IMR-90 (cell line): Measurements from ENCODE around the gene HHLA2. TPM values are rescaled to one million over a fixed set of nuclear protein-coding genes. Genes with fewer than 3 reads are reported as not detected.

ENCODE experiments used
- ATAC-seq: fragments of 200-7000 bp; cut with Tn5 transposase; 2 replicates; pipeline ENCODE4 v1.9.1; 2020; ENCODE audit warnings: low read depth, mild to moderate bottlenecking, moderate library complexity
- BruUV-seq: library from RNA; stranded (reverse); fragments of 400-500 nt; replicated peaks from 2 replicates; lab custom pipeline; 2021; lab: Mats Ljungman, UMichigan
- CTCF ChIA-PET: fragments of 300-600 bp; formaldehyde crosslinking; extraction: SDS; loops from one replicate; lab custom pipeline; 2021; ENCODE audit warnings: antibody characterized with exemption; lab: Yijun Ruan, JAX
- POLR2A ChIA-PET: fragments of 300-600 bp; sonication (Branson Sonifier 250); formaldehyde crosslinking; loops from one replicate; lab custom pipeline; 2022; ENCODE audit warnings: antibody characterized with exemption; ENCODE audit not compliant: unreplicated experiment; lab: Charles Lee
- DNase-seq: peaks from one replicate; pipeline ENCODE4 v3.0.0; 2013
- H2AFZ ChIP-seq: replicated peaks from 2 replicates; pipeline ENCODE3; 2013; ENCODE audit warnings: low read length, mild to moderate bottlenecking; ENCODE audit not compliant: poor library complexity
- H2AK5ac ChIP-seq: 2 replicates; pipeline ENCODE4 v1.6.1; 2013; ENCODE audit warnings: low read depth, low read length, inconsistent platforms
- H2AK9ac ChIP-seq: replicated peaks from 2 replicates; pipeline ENCODE3; 2013; ENCODE audit warnings: mild to moderate bottlenecking, low read depth, low read length, moderate library complexity; ENCODE audit not compliant: poor library complexity
- H2BK120ac ChIP-seq: 2 replicates; pipeline ENCODE4 v1.6.1; 2013; ENCODE audit warnings: low read depth, low read length, inconsistent platforms
- H2BK15ac ChIP-seq: 3 replicates; pipeline ENCODE4 v1.6.1; 2013; ENCODE audit warnings: low read depth, low read length, inconsistent platforms
- H2BK20ac ChIP-seq: 2 replicates; pipeline ENCODE4 v1.6.1; 2013; ENCODE audit warnings: low read depth, mild to moderate bottlenecking, inconsistent platforms, low read length, moderate library complexity
- H2BK5ac ChIP-seq: 2 replicates; pipeline ENCODE4 v1.6.1; 2013; ENCODE audit warnings: mild to moderate bottlenecking, low read depth, low read length, inconsistent platforms; ENCODE audit not compliant: poor library complexity, severe bottlenecking
- H3K14ac ChIP-seq: replicated peaks from 2 replicates; pipeline ENCODE4 v1.6.1; 2013; ENCODE audit warnings: low read depth, low read length, inconsistent platforms
- H3K18ac ChIP-seq: 2 replicates; pipeline ENCODE4 v1.6.1; 2013; ENCODE audit warnings: low read depth, low read length, control low read depth
- H3K23ac ChIP-seq: 2 replicates; pipeline ENCODE4 v1.6.1; 2013; ENCODE audit warnings: low read depth, low read length, inconsistent platforms
- H3K27ac ChIP-seq: 2 replicates; pipeline ENCODE4 v1.5.1; 2013; ENCODE audit warnings: mild to moderate bottlenecking, control low read depth, low read length; ENCODE audit not compliant: insufficient read depth
- H3K27me3 ChIP-seq: 2 replicates; pipeline ENCODE4 v1.6.1; 2013; ENCODE audit warnings: low read length; ENCODE audit not compliant: control insufficient read depth, insufficient read depth
- H3K36me3 ChIP-seq: 2 replicates; pipeline ENCODE4 v1.6.1; 2013; ENCODE audit warnings: low read length, mixed read lengths; ENCODE audit not compliant: control insufficient read depth, insufficient read depth
- H3K4ac ChIP-seq: 2 replicates; pipeline ENCODE4 v1.6.1; 2013; ENCODE audit warnings: low read depth, low read length, inconsistent platforms
- H3K4me1 ChIP-seq: 2 replicates; pipeline ENCODE4 v1.6.1; 2013; ENCODE audit warnings: low read length, mixed read lengths; ENCODE audit not compliant: control insufficient read depth, insufficient read depth
- H3K4me2 ChIP-seq: 2 replicates; pipeline ENCODE4 v1.6.1; 2013; ENCODE audit warnings: low read depth, mild to moderate bottlenecking, control low read depth, low read length, moderate library complexity
- H3K4me3 ChIP-seq: 2 replicates; pipeline ENCODE4 v1.5.1; 2013; ENCODE audit warnings: low read depth, mild to moderate bottlenecking, control low read depth, low read length, moderate library complexity; ENCODE audit not compliant: insufficient read depth
- H3K56ac ChIP-seq: 2 replicates; pipeline ENCODE4 v1.6.1; 2013; ENCODE audit warnings: low read length, inconsistent platforms; ENCODE audit not compliant: insufficient read depth; ENCODE audit errors: extremely low read depth
- H3K79me1 ChIP-seq, 2 experiments: 2 replicates each; pipeline ENCODE4 v1.6.1; 2013; ENCODE audit warnings: low read length in 2 of 2, inconsistent platforms in 1 of 2, low read depth in 1 of 2
- H3K9ac ChIP-seq: 2 replicates; pipeline ENCODE4 v1.6.1; 2013; ENCODE audit warnings: low read depth, low read length, control low read depth
- H3K9me1 ChIP-seq: 2 replicates; pipeline ENCODE4 v1.6.1; 2013; ENCODE audit warnings: low read length, inconsistent platforms; ENCODE audit not compliant: insufficient read depth
- H3K9me3 ChIP-seq: 2 replicates; pipeline ENCODE4 v1.6.1; 2013; ENCODE audit warnings: low read length; ENCODE audit not compliant: control insufficient read depth, insufficient read depth
- H4K20me1 ChIP-seq: 2 replicates; pipeline ENCODE4 v1.6.1; 2013; ENCODE audit warnings: low read length, inconsistent platforms; ENCODE audit not compliant: insufficient read depth
- H4K5ac ChIP-seq: 2 replicates; pipeline ENCODE4 v1.6.1; 2013; ENCODE audit warnings: mild to moderate bottlenecking, low read depth, low read length, control low read depth
- H4K8ac ChIP-seq, 2 experiments: 2 replicates each; pipeline ENCODE4 v1.6.1; 2013; ENCODE audit warnings: low read depth in 2 of 2, low read length in 2 of 2, control low read depth in 1 of 2, inconsistent platforms in 1 of 2
- H4K91ac ChIP-seq: 2 replicates; pipeline ENCODE4 v1.6.1; 2013; ENCODE audit warnings: low read depth, low read length, inconsistent platforms; ENCODE audit not compliant: insufficient read depth
- RAD21 ChIP-seq: IDR thresholded peaks from 2 replicates; pipeline ENCODE4 v1.6.1; 2012; ENCODE audit warnings: low read length, improper control_type of control experiment
- RFX5 ChIP-seq: IDR thresholded peaks from 2 replicates; pipeline ENCODE4 v1.8.0; 2012; ENCODE audit warnings: low read depth, mild to moderate bottlenecking, low read length, moderate library complexity
- WGBS, 2 experiments: methylation state at CpG; one replicate each; pipeline versions ENCODE4 v1.1.5 to v1.1.7; 2013; ENCODE audit warnings: missing lambda C conversion rate in 2 of 2; ENCODE audit not compliant: insufficient read length in 1 of 2; ENCODE audit errors: extremely low coverage in 2 of 2; 5-methylcytosine and 5-hydroxymethylcytosine counted together
- dilution Hi-C: fragments of 300-500 bp; cut with HindIII; formaldehyde crosslinking; loops from one replicate; pipeline ENCODE4 v1.14.3; 2018; ENCODE audit warnings: low sequenced_read_pairs; ENCODE audit not compliant: unreplicated experiment
- in situ Hi-C: fragments of 300-500 bp; cut with MboI; formaldehyde crosslinking; loops from 3 replicates; pipeline ENCODE4 v1.14.3; 2019; ENCODE audit warnings: low sequenced_read_pairs, inconsistent platforms, mixed read lengths
- intact Hi-C: fragments of 100-400 bp; cut with micrococcal nuclease; formaldehyde crosslinking; loops from 2 replicates; pipeline ENCODE4 v1.10.0; 2022
- polyA plus RNA-seq, 3 experiments: library from polyadenylated mRNA; depleted of rRNA; stranded (reverse); fragments of >200 nt; gene quantifications; 2 replicates each; pipeline ENCODE4 v1.2.3, GENCODE V29; 2012; ENCODE audit warnings: low replicate concordance in 1 of 3
- total RNA-seq: library from RNA; depleted of rRNA; stranded (reverse); fragments of >200 nt; gene quantifications from 2 replicates; pipeline ENCODE4 v1.2.3, GENCODE V29; 2012

The HHLA2 gene
- total and polyA plus RNA-seq, 2 of the 4 experiments (the other 2 are of a cell fraction), result not detected

DNA sequence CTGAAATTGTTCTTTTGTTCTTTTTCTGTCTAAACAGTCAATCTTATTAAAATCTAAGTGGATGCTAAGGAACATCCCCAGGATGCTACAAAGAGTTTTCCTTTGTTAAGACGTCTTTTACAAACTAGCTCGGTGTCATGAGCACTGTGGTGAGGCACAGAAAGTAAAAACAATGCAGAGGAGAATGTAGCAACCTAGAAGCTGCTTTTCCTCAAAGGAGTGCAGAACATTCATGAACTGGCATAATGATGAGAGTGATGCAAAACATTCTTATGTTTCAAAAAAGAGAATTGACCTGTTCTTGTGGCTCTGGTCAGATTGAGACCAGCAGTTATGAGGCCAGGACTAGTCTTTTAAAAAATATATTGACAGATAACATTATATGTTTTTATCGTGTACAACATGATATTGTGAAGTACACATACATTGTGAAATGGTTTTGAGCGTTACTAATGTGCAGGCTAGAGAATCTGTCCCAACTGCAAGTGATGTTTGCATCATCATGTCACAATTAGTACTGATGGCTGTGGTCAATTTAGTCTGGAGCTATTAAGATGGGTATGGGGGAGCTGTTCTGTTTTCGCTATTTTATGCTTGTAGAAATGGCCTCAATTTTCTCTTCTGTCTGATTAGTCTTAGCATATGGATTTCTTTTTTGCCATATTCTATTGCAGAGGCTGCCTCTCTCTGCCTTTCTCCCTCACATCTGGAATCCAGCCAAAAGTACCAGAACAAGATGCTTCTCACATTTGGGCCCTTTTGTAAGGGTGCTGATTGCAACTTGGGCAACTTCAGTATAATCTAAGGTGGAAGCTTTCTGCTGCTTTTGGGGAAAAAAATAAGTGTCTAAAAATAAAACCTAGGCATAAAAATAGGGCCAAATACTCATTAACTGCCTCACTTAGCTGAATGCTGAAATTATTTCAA is 50.2 kb downstream of the HHLA2 start:
- TF ChIP-seq RAD21 (no peak), RFX5 (no peak)
- no peak for ATAC-seq
- POLR2A ChIA-PET, result no interaction called here
- H2BK120ac ChIP-seq, result no peak overlapping the region
- WGBS, 2 experiments, result no CpG with 5 or more reads among the region's 5 CpGs
- intact Hi-C loops (no loop called here), in situ Hi-C loops (no loop called here), dilution Hi-C loops (no loop called here)
- no TSS peak for BruUV-seq
- no peak overlapping the region for H3K4ac ChIP-seq
- H2AK9ac ChIP-seq, result no peak overlapping the region
- no peaks in the 10 kb centered on the region for H4K20me1 ChIP-seq
- CTCF ChIA-PET, result interaction anchor here (2.4 kb wide), 1 partner anchor 31 kb away, joined by 5 read pairs; no protein-coding TSS in a partner anchor
- DNase-seq, result no peak
- H2AK5ac ChIP-seq, result no peak overlapping the region
- no peak overlapping the region for H2BK20ac ChIP-seq
- H3K4me3 ChIP-seq, result no peak overlapping the region
- H2AFZ ChIP-seq, result no peak overlapping the region
- H3K9ac ChIP-seq, result no peak overlapping the region
- no peak overlapping the region for H3K56ac ChIP-seq
- H3K36me3 ChIP-seq, result no peaks in the 10 kb centered on the region
- no peaks in the 10 kb centered on the region for H3K79me1 ChIP-seq
- H2BK15ac ChIP-seq, result no peak overlapping the region
- H3K14ac ChIP-seq, result no peak overlapping the region
- H3K18ac ChIP-seq, result no peak overlapping the region
- no peak overlapping the region for H4K5ac ChIP-seq
- H3K27ac ChIP-seq, result no peak overlapping the region
- no peak overlapping the region for H4K91ac ChIP-seq
- no peak overlapping the region for H4K8ac ChIP-seq
- no peak overlapping the region for H3K4me2 ChIP-seq
- H3K9me1 ChIP-seq, result no peaks in the 10 kb centered on the region
- no peak overlapping the region for H2BK5ac ChIP-seq
- peak overlapping the region; percentile 27; the same call in 1 of the 2 replicates for H3K23ac ChIP-seq
- H3K9me3 ChIP-seq, result no peaks in the 10 kb centered on the region
- H3K27me3 ChIP-seq, result no peaks in the 10 kb centered on the region; the same call in 1 of the 2 replicates
- H3K4me1 ChIP-seq, result no peaks in the 10 kb centered on the region
